ENCODE results near the gene PEX1. TPM values are rescaled to one million over a fixed set of nuclear protein-coding genes. Genes with fewer than 3 reads are reported as not detected.
"Not testable (repeated sequence)": the region's sequence is repeated elsewhere in the genome, so short reads cannot be mapped to it uniquely, and the experiment has no call there.

Gene PEX1
- total RNA-seq, 1 experiment from 2014 or later = 20.2 TPM

- no TSS peak for BruUV-seq (replicated peaks)
Observed at GRCh38 chr7:92547579-92547978, 19.3 kb upstream of the PEX1 start.

DNA sequence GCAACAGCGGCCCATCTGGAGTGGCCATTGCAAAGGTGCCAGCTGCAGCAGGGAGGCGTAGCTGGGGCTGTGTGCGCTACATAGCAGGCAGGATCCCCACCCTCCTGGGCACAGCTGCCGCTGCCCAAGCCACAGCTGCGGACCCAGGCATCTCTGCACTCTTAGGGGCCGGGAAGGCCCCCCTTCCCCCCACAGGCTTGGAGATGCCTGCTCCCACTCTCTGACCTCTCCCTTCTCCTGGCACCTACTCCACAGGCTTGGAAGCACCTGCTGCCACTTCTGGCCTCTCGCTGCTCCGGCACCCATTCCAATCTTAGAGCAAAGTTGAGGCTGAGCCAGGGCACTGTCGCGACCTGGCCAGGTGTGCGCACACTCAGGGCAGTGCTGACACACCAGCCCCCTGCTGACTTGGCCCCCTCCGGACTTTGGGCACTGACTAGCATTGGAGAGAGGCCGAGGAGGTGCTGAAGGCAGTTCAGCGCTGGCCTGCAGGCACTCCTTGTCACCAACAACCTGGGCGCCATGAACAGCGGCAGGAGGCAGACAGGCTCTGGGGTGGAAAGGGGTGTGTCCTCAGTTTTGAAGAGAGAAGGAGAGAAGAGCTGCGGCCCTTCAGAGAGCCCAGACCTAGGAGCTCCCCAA lies 18.7 kb upstream of the PEX1 start:
- CTCF ChIA-PET = no interaction called here
- no peak for TF ChIP-seq EZH2 (IDR thresholded peaks at IDR 0.05; ENCODE audit: low read depth)
- no peak for TF ChIP-seq CTCF (conservative IDR thresholded peaks at IDR 0.05)
- Histone ChIP-seq H2AFZ (no peak overlapping the region), H3K9me3 (ENCODE audit: insufficient read depth, low read depth) (no peaks in the 10 kb centered on the region), H3F3A (ENCODE audit: insufficient read depth, low read depth) (no peaks in the 10 kb centered on the region), H3K4me2 (no peak overlapping the region), H3K79me2 (ENCODE audit: low read depth) (no peaks in the 10 kb centered on the region), H3K9me2 (ENCODE audit: insufficient read depth) (no peaks in the 10 kb centered on the region), H3K36me3 (ENCODE audit: low read depth) (no peaks in the 10 kb centered on the region), H3K27me3 (ENCODE audit: insufficient read depth, low read depth) (no peaks in the 10 kb centered on the region), H4K20me1 (ENCODE audit: insufficient read depth) (no peaks in the 10 kb centered on the region), H3K27ac (no peak overlapping the region), H3K4me1 (replicated peaks; ENCODE audit: insufficient read depth) (no peaks in the 10 kb centered on the region), H3K4me3 (no peak overlapping the region)
- no peak for DNase-seq
- POLR2A ChIA-PET (ENCODE audit: unreplicated experiment) = no interaction called here
- intact Hi-C loops (cut with micrococcal nuclease; ENCODE audit: unreplicated experiment) = no loop called here
- no TSS peak for BruUV-seq (replicated peaks)

More at GRCh38 chr7:92547579-92547978, 19.3 kb upstream of the PEX1 start:
- no peaks in the 10 kb centered on the region for H3K9me3 ChIP-seq (ENCODE audit: insufficient read depth, low read depth)
- no peaks in the 10 kb centered on the region for H3K36me3 ChIP-seq (ENCODE audit: low read depth)
- H3K79me2 ChIP-seq (ENCODE audit: low read depth) = no peaks in the 10 kb centered on the region
- H2AFZ ChIP-seq = no peak overlapping the region
- no peaks in the 10 kb centered on the region for H3F3A ChIP-seq (ENCODE audit: insufficient read depth, low read depth)
- H3K9me2 ChIP-seq (ENCODE audit: insufficient read depth) = no peaks in the 10 kb centered on the region
- TF ChIP-seq CTCF (conservative IDR thresholded peaks at IDR 0.05) = no peak
- no peak for TF ChIP-seq EZH2 (IDR thresholded peaks at IDR 0.05; ENCODE audit: low read depth)
- no peak overlapping the region for H3K27ac ChIP-seq
- no peak overlapping the region for H3K4me2 ChIP-seq
- ChIA-PET POLR2A (ENCODE audit: unreplicated experiment) (no interaction called here), CTCF (no interaction called here)
- H3K4me3 ChIP-seq = no peak overlapping the region
- DNase-seq = no peak
- H3K4me1 ChIP-seq (replicated peaks; ENCODE audit: insufficient read depth) = no peaks in the 10 kb centered on the region
- H4K20me1 ChIP-seq (ENCODE audit: insufficient read depth) = no peaks in the 10 kb centered on the region
- intact Hi-C loops (cut with micrococcal nuclease; ENCODE audit: unreplicated experiment) = no loop called here
- H3K27me3 ChIP-seq (ENCODE audit: insufficient read depth, low read depth) = no peaks in the 10 kb centered on the region

GRCh38 chr7:92545116-92545515 lies 16.8 kb upstream of the PEX1 start:
- H3K36me3 ChIP-seq (ENCODE audit: low read depth); H3K4me2 ChIP-seq; H3F3A ChIP-seq (ENCODE audit: insufficient read depth, low read depth); H3K79me2 ChIP-seq (ENCODE audit: low read depth); H3K9me3 ChIP-seq (ENCODE audit: insufficient read depth, low read depth); CTCF ChIA-PET; DNase-seq; H3K27ac ChIP-seq; H3K4me1 ChIP-seq (replicated peaks; ENCODE audit: insufficient read depth); intact Hi-C loops (cut with micrococcal nuclease; ENCODE audit: unreplicated experiment); H3K9me2 ChIP-seq (ENCODE audit: insufficient read depth); H3K4me3 ChIP-seq; H3K27me3 ChIP-seq (ENCODE audit: insufficient read depth, low read depth); H4K20me1 ChIP-seq (ENCODE audit: insufficient read depth); BruUV-seq (replicated peaks); H2AFZ ChIP-seq; POLR2A ChIA-PET (ENCODE audit: unreplicated experiment): not testable (repeated sequence)

DNA sequence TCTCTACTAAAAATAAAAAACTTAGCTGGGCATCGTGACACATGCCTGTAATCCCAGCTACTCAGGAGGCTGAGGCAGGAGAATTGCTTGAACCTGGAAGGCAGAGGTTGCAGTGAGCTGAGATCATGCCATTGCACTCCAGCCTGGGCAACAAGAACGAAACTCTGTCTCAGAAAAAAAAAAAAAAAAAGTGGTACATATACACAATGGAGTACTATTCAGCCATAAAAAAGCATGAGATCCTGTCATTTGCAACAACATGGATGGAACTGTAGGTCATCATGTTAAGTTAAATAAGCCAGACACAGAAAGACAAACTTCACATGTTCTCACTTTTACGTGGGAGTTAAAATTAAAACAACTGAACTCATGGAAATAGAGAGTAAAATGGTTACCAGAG lies 15.2 kb upstream of the PEX1 start:
- H3K27ac ChIP-seq; H3F3A ChIP-seq (ENCODE audit: insufficient read depth, low read depth); H3K9me2 ChIP-seq (ENCODE audit: insufficient read depth); H3K36me3 ChIP-seq (ENCODE audit: low read depth); H3K27me3 ChIP-seq (ENCODE audit: insufficient read depth, low read depth); H3K4me1 ChIP-seq (replicated peaks; ENCODE audit: insufficient read depth); H4K20me1 ChIP-seq (ENCODE audit: insufficient read depth); H3K4me2 ChIP-seq; DNase-seq; intact Hi-C loops (cut with micrococcal nuclease; ENCODE audit: unreplicated experiment); H3K79me2 ChIP-seq (ENCODE audit: low read depth); BruUV-seq (replicated peaks); H2AFZ ChIP-seq; POLR2A ChIA-PET (ENCODE audit: unreplicated experiment); H3K4me3 ChIP-seq; H3K9me3 ChIP-seq (ENCODE audit: insufficient read depth, low read depth): not testable (repeated sequence)
- CTCF ChIA-PET = interaction anchor here (0.6 kb wide), 1 partner anchor 364 kb away, joined by 3 read pairs; no protein-coding TSS in a partner anchor
